Esophagus squamous epithelium (tissue), 5 donors: Measurements from ENCODE around the gene SH3PXD2A. TPM values are rescaled to one million over a fixed set of nuclear protein-coding genes. Genes with fewer than 3 reads are reported as not detected.

Experiments
- DNase-seq: peaks from one replicate; lab custom pipeline; 2025; lab: John Stamatoyannopoulos, UW
- H3K27ac ChIP-seq, 4 donors: fragments of 200-600 bp; sonication (generic); one replicate each; pipeline ENCODE4 v1.5.1; 2016 to 2019; ENCODE audit warnings: mild to moderate bottlenecking in 1 of 4
- H3K27me3 ChIP-seq, 4 donors: fragments of 200-600 bp; sonication (generic); 1 replicate in 3 of 4; 2 replicates in 1 of 4; pipeline versions ENCODE4 v1.5.1 to v1.6.0; 2017 to 2021; ENCODE audit warnings: antibody characterized with exemption in 1 of 4
- H3K36me3 ChIP-seq, 3 donors: fragments of 200-600 bp; sonication (generic); one replicate each; pipeline ENCODE4 v1.5.1; 2016 to 2019
- H3K4me1 ChIP-seq, 3 donors: fragments of 200-600 bp; sonication (generic); one replicate each; pipeline ENCODE4 v1.5.1; 2017 to 2019
- H3K4me3 ChIP-seq, 4 donors: fragments of 200-600 bp; sonication (generic); 1 replicate in 3 of 4; 2 replicates in 1 of 4; pipeline ENCODE4 v1.5.1; 2016 to 2019; ENCODE audit warnings: mild to moderate bottlenecking in 2 of 4, moderate library complexity in 1 of 4
- H3K9me3 ChIP-seq, 3 donors: fragments of 200-600 bp; sonication (generic); one replicate each; pipeline ENCODE4 v1.5.1; 2016 to 2019
- POLR2A ChIP-seq, 4 donors: fragments of 450-650 bp; IDR thresholded peaks; one replicate each; pipeline ENCODE4 v1.6.1; 2017; ENCODE audit warnings: antibody characterized with exemption in 4 of 4, mild to moderate bottlenecking in 4 of 4, moderate library complexity in 3 of 4
- WGBS, 2 donors: methylation state at CpG; one replicate each; pipeline ENCODE4 v1.1.5; 2018; 5-methylcytosine and 5-hydroxymethylcytosine counted together
- intact Hi-C: fragments of 100-400 bp; cut with DNase I; formaldehyde crosslinking; loops from one replicate; pipeline ENCODE4 v1.15.0; 2022
- total RNA-seq, 4 donors: library from RNA; depleted of rRNA; stranded (reverse); fragments of >200 nt; gene quantifications; one replicate each; pipeline ENCODE4 v1.1.0, GENCODE V29; 2016
- TF ChIP-seq, protein P1 (sequence below), 6 experiments: fragments of 450-650 bp in 4 of 6; fragments of 200-600 bp in 2 of 6; sonication (generic) in 2 of 6; IDR thresholded peaks; one replicate each; pipeline ENCODE4 v1.5.1; 2016 to 2019; ENCODE audit warnings: antibody characterized with exemption in 6 of 6, mild to moderate bottlenecking in 4 of 6, moderate library complexity in 4 of 6
- donor health status: DM: yes; HTN: yes; CAD: no.

The SH3PXD2A gene
- total RNA-seq, 4 donors from 2014 or later, result 25.1 to 57.8 (median 42.7) TPM

DNA sequence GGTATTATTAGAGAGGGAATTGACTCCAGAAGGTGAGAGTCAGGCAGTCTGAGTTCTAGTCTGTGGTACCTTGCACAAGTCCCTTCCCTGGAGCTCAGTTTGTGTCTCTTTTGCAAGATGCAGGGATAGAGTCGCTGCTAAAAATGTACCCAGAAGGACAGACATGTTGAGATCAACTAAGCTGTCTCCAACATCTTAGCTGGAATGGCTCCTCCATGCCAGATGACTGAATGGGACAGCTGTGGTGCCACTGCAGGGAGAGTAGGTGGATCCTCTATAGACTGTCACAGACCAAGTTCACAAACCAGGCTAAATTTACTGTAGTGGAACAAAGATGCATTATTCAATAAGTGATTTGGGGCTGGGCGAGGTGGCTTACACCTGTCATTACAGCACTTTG, 241.8 kb downstream of the SH3PXD2A start:
- H3K27me3 ChIP-seq, result no peaks in the 10 kb centered on the region
- DNase-seq, result no peak
- no peak for TF ChIP-seq POLR2A (IDR thresholded peaks at IDR 0.05)
- TF ChIP-seq, protein P1, sequence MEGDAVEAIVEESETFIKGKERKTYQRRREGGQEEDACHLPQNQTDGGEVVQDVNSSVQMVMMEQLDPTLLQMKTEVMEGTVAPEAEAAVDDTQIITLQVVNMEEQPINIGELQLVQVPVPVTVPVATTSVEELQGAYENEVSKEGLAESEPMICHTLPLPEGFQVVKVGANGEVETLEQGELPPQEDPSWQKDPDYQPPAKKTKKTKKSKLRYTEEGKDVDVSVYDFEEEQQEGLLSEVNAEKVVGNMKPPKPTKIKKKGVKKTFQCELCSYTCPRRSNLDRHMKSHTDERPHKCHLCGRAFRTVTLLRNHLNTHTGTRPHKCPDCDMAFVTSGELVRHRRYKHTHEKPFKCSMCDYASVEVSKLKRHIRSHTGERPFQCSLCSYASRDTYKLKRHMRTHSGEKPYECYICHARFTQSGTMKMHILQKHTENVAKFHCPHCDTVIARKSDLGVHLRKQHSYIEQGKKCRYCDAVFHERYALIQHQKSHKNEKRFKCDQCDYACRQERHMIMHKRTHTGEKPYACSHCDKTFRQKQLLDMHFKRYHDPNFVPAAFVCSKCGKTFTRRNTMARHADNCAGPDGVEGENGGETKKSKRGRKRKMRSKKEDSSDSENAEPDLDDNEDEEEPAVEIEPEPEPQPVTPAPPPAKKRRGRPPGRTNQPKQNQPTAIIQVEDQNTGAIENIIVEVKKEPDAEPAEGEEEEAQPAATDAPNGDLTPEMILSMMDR (IDR thresholded peaks at IDR 0.05), result no peak
- peaks cover 20 to 100% (median 39%) of the 10 kb centered on the region in 3 donors for H3K36me3 ChIP-seq
- intact Hi-C loops, result no loop called here
- no peak overlapping the region for H3K27ac ChIP-seq
- peaks cover 6 to 57% (median 34%) of the 10 kb centered on the region in 3 donors for H3K4me1 ChIP-seq
- H3K4me3 ChIP-seq, result no peak overlapping the region
- WGBS, 2 donors, result 95% methylated on average over 2 of the region's 2 CpGs
- no peaks in the 10 kb centered on the region for H3K9me3 ChIP-seq

DNA sequence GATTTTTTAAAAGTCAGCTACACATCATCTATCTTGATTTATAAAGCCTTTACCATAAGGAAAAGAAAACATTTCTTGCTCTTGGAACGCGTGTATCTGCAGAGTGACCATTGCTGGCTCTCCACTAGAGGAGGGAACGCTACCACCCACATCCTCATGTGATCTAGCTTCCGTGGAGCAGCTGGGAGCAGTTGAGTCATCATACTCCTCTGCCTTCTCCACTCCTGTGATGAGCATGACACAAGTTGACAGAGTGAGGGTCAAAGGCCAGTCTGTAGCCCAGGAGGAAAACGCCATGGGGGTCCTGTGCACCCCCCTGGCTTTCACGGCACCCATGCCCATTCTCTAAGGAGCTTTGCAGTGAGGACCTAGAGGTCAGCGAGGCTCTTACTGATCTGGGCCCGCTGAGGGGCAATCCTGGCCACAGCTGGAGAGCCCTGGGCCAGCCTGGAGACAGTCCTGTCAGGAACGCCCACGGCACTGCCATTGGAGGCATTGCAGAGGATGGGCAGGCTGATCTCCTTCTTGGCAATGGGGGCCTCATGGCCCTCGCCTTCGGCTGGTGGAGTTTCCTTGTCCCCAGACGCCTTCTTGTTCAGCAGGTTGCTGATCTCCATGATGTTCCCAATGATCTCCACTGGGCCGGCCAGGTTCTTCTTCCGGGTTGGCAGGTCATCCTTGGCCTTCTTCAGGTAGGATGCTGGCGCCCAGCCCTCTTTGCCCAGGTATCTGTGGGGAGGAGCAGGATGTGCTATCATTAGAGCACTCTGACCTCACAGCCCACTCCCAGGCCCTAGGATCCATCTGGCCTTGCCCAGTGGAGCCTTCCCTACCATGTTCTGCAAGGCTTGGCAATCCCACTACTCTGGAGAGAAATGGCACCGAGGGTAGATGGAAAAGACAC, 242.7 kb downstream of the SH3PXD2A start:
- intact Hi-C loops, result no loop called here
- H3K9me3 ChIP-seq, result no peaks in the 10 kb centered on the region
- H3K27me3 ChIP-seq, result no peaks in the 10 kb centered on the region
- TF ChIP-seq, protein P1 (IDR thresholded peaks at IDR 0.05), result no peak
- TF ChIP-seq POLR2A (IDR thresholded peaks at IDR 0.05), result no peak
- H3K36me3 ChIP-seq, result peaks cover 13 to 96% (median 39%) of the 10 kb centered on the region in 3 donors
- WGBS, 2 donors, result 76 to 87% methylated on average over 10 of the region's 17 CpGs
- peaks cover 6 to 48% (median 25%) of the 10 kb centered on the region in 3 donors for H3K4me1 ChIP-seq
- no peak overlapping the region for H3K4me3 ChIP-seq
- H3K27ac ChIP-seq, result peak overlapping the region in 1 of 4 donors; percentile 21
- DNase-seq, result no peak

DNA sequence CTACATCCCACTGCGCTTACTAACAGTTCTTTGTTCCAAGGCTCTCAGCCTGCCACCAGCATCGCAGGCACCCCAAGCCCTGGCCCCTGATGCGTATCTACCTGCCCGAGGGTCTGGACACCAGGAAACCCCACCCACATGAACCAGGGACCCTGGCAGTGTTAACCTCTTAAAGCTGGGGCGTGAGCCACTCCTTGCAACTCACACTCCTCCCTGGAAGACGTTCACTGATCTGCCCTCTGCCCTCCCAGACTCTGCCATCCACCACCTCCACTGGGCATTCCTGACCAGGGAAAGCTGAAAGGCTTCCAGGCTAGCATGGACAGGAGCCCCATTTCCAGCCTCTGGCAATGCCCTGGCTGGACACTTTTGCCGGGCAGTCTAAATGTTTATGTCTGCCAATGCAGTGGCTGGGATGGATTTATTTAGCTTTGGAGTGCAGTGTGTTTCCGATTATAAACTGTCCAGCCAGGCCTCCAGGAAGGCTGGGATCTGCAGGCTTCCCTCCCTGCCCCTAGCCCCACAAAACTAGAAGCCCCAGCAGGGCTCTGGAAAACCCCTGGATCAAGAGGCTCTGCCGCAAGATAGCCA, 244.4 kb downstream of the SH3PXD2A start:
- H3K9me3 ChIP-seq, result no peaks in the 10 kb centered on the region
- DNase-seq, result no peak
- peak overlapping the region in 2 of 4 donors; percentile 5 to 18 for H3K27ac ChIP-seq
- no peaks in the 10 kb centered on the region for H3K27me3 ChIP-seq
- WGBS, 2 donors, result 57 to 65% methylated on average over 8 to 9 of the region's 9 CpGs
- H3K4me3 ChIP-seq, result no peak overlapping the region
- intact Hi-C loops, result no loop called here
- H3K36me3 ChIP-seq, result peaks cover 5 to 85% (median 35%) of the 10 kb centered on the region in 3 donors
- H3K4me1 ChIP-seq, result peaks cover 6 to 31% (median 10%) of the 10 kb centered on the region in 3 donors
- TF ChIP-seq, protein P1 (IDR thresholded peaks at IDR 0.05), result no peak
- no peak for TF ChIP-seq POLR2A (IDR thresholded peaks at IDR 0.05)

DNA sequence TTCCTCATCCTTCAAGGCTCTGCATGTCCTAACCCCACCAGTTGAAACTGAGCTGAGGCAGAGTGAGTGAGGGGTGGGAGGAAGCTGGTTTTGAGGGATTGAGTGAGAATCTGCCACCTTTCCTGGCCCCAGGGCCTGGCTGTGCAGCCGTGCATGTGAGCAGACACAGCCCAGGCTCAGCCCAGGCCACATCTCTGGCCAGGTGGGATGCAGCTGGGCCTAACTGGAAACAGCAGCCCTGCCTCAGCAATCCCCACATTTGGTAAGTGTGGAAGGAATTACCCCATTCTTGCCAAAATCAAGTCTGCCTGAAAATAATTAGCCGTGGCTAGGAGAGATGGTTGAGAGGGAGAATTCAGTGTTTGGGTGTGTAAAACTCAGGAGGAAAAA, 245.3 kb downstream of the SH3PXD2A start:
- H3K27me3 ChIP-seq, result no peaks in the 10 kb centered on the region
- 28 to 38% methylated on average over 2 of the region's 2 CpGs for whole genome bisulfite sequencing, 2 donors
- H3K27ac ChIP-seq, result no peak overlapping the region
- H3K4me3 ChIP-seq, result no peak overlapping the region
- H3K36me3 ChIP-seq, result peaks cover 5 to 84% (median 38%) of the 10 kb centered on the region in 3 donors
- TF ChIP-seq, protein P1 (IDR thresholded peaks at IDR 0.05), result no peak
- TF ChIP-seq POLR2A (IDR thresholded peaks at IDR 0.05), result no peak
- H3K4me1 ChIP-seq, result peaks cover 4 to 26% (median 5%) of the 10 kb centered on the region in 3 donors
- no peak for DNase-seq
- intact Hi-C loops, result no loop called here
- H3K9me3 ChIP-seq, result no peaks in the 10 kb centered on the region
